HEK293 (cell line): Measurements from ENCODE around the gene OXCT2.

ENCODE experiments used
- ATF2 ChIP-seq: fragments of 450-650 bp; formaldehyde crosslinking; IDR thresholded peaks from 2 replicates; pipeline ENCODE4 v1.5.1; 2016; ENCODE audit warnings: missing biosample characterization, missing genetic modification characterization, low read depth
- CTCF ChIP-seq: fragments of 450-650 bp; formaldehyde crosslinking; IDR thresholded peaks from 2 replicates; pipeline ENCODE4 v1.5.1; 2016; ENCODE audit warnings: missing biosample characterization, missing genetic modification characterization
- REST ChIP-seq: fragments of 450-650 bp; formaldehyde crosslinking; IDR thresholded peaks from 2 replicates; pipeline ENCODE4 v1.5.1; 2016; ENCODE audit warnings: missing biosample characterization, missing genetic modification characterization
- YY1 ChIP-seq: fragments of 450-650 bp; formaldehyde crosslinking; IDR thresholded peaks from 2 replicates; pipeline ENCODE4 v1.5.1; 2018; ENCODE audit warnings: missing biosample characterization, missing genetic modification characterization
- ZFHX2 ChIP-seq: fragments of 450-650 bp; formaldehyde crosslinking; conservative IDR thresholded peaks from 2 replicates; pipeline ENCODE4 v1.5.1; 2016; ENCODE audit warnings: missing biosample characterization, missing genetic modification characterization
- ZFP41 ChIP-seq: fragments of 450-650 bp; formaldehyde crosslinking; IDR thresholded peaks from 2 replicates; pipeline ENCODE4 v1.5.1; 2016; ENCODE audit warnings: missing biosample characterization, missing genetic modification characterization, borderline replicate concordance
- ZNF121 ChIP-seq: fragments of 450-650 bp; formaldehyde crosslinking; IDR thresholded peaks from 2 replicates; pipeline ENCODE4 v1.5.1; 2016; ENCODE audit warnings: missing biosample characterization, missing genetic modification characterization
- ZNF366 ChIP-seq: fragments of 450-650 bp; formaldehyde crosslinking; conservative IDR thresholded peaks from 2 replicates; pipeline ENCODE4 v1.5.1; 2016; ENCODE audit warnings: missing biosample characterization, missing genetic modification characterization
- ZNF645 ChIP-seq: fragments of 450-650 bp; formaldehyde crosslinking; IDR thresholded peaks from 2 replicates; pipeline ENCODE4; 2016; ENCODE audit warnings: missing biosample characterization, missing genetic modification characterization

GRCh38 chr1:39735731-39736130, 35.4 kb downstream of the OXCT2 start:
- no peak for TF ChIP-seq ZNF121 (tag by site-specific recombination)
- TF ChIP-seq YY1 (tag by site-specific recombination): no peak
- no peak for TF ChIP-seq REST
- no peak for TF ChIP-seq CTCF (tag by site-specific recombination)
- no peak for TF ChIP-seq ZFP41 (tag by site-specific recombination)
- no peak for TF ChIP-seq ZFHX2
- no peak for TF ChIP-seq ATF2 (tag by site-specific recombination)
- no peak for TF ChIP-seq ZNF645 (tag by site-specific recombination)
- no peak for TF ChIP-seq ZNF366
